Measurements from ENCODE around the gene MALT1.

Gene MALT1

DNA sequence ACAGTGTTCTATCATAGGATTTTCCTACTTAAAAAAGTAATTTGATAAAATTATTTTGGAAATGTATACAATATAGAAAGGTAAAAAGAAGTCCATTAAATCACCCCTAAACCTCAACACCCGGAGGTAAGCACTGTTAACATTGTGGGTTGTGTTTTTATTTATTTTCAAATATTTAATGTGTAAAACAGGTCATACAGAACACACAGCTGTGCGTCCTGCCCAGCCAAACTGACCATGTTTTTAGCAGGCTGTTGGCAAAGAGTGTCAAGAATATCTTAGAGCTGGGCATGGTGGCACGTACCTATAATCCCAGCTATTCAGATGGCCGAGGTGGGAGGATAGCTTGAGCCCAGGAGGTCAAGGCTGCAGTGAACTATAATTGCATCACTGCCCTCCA, 114.6 kb downstream of the MALT1 start:
- no peak for FAIRE-seq
- TF ChIP-seq PAX5 (IDR thresholded peaks at IDR 0.05; ENCODE audit: insufficient read depth, low read length, severe bottlenecking) = no peak
- TF ChIP-seq TAF1 (IDR thresholded peaks at IDR 0.05; ENCODE audit: low read depth, low read length) = no peak
- TF ChIP-seq SPI1 (IDR thresholded peaks at IDR 0.05; ENCODE audit: low read depth, low read length) = no peak
- TF ChIP-seq POLR2AphosphoS5 (IDR thresholded peaks at IDR 0.05; ENCODE audit: low read depth, low read length) = no peak
- no peak for TF ChIP-seq POU2F2 (IDR thresholded peaks at IDR 0.05; ENCODE audit: low read depth, low read length)
- no peak for TF ChIP-seq POLR2A (IDR thresholded peaks at IDR 0.05; ENCODE audit: low read depth, low read length)
- no peak for DNase-seq (ENCODE audit: insufficient read length, low spot score)

DNA sequence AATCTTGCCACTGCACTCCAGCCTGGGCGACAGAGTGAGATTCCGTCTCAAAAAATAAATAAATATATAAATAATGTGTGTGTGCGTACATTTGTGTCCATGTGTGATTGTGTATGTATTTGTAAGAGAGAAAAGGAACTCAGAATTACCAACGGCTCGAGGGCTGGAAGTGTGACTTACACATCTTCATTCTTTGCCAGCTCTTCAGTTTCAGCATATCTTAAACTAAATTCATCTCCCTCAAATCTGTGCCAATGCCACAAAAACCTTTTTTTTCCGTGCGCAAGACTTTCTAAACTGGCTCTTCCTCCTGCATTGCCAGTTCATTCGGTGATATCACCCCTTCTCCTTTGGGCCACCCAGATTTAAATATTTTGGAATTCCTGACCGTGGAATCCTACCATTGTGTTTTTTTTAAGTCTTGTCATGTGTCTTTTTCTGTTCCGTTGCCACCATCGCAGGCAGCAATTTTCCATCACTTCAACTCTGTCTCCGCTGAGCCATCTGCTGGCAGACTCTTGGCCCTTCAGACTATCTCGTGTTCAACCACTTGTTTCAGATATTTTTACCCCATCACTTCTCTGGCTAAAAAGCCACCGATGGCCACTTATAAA, 116.4 kb downstream of the MALT1 start:
- no peak for DNase-seq (ENCODE audit: insufficient read length, low spot score)
- TF ChIP-seq POLR2AphosphoS5 (IDR thresholded peaks at IDR 0.05; ENCODE audit: low read depth, low read length) = no peak
- no peak for FAIRE-seq

DNA sequence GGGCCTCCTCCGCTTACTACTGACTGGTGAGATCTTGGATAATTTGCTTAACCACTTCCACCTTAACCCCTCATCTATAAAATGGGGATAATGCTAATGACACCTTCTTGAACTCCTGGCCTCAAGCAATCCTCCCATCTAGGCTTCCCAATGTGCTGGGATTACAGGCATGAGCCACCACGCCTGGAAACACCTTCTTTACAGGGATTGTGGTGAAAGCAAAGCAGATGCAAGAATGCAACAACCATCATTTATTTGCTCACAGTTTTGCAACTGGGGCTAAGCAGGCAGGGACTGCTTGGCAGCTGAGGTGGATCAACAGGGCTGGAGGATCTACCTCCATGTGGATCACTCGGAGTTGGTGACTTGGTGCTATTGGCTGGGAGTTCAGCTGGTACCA, 117.2 kb downstream of the MALT1 start:
- no peak for DNase-seq (ENCODE audit: insufficient read length, low spot score)
- no peak for TF ChIP-seq POLR2AphosphoS5 (IDR thresholded peaks at IDR 0.05; ENCODE audit: low read depth, low read length)
- TF ChIP-seq POLR2A (IDR thresholded peaks at IDR 0.05; ENCODE audit: low read depth, low read length) = no peak
- TF ChIP-seq SPI1 (IDR thresholded peaks at IDR 0.05; ENCODE audit: low read depth, low read length) = no peak
- TF ChIP-seq TAF1 (IDR thresholded peaks at IDR 0.05; ENCODE audit: low read depth, low read length) = no peak
- TF ChIP-seq PAX5 (IDR thresholded peaks at IDR 0.05; ENCODE audit: insufficient read depth, low read length, severe bottlenecking) = no peak
- TF ChIP-seq POU2F2 (IDR thresholded peaks at IDR 0.05; ENCODE audit: low read depth, low read length) = no peak
- no peak for FAIRE-seq

DNA sequence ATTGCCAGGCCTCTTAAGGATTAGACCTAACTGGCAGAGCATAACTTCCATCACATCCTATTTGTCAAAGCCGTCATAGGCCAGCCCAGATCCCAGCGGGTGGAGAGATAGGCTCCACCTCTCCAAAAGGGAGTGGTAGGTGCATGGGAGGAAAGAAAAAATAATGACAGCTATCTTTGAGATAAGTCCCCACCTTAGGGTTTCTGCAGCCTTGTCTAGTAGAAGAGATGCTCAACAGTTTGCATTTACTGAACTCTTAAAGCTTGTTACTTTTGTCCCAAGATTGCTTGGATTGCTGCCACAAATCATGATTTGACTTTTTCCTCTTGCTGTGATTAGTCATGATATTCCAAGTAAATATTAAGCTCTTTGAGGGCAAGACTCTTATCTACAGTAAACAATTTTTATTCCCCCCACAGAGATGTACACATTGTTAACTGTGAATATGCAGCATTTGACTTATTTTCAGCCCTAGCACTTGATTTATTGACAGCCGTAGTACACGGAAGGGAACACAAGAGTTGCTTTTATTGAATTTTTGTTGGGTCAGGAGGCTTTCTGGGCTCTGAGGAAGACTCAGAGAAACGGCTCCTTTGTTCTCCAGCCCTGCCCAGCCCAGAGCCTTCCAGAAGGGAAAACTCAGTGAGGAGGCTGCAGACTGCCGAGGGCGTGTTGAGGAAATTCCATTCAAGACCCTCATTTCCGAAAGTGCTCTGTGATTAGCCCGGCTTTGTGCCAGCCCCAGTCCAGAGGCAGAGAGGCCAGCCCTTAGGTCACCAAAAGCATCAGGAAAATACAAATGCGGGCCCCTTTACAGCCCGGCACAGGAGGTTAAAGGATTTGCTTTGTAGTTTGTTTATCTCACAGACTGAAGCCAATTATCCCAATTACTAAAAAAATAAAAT, 118.0 kb downstream of the MALT1 start:
- FAIRE-seq (no peak), DNase-seq (ENCODE audit: insufficient read length, low spot score) (no peak)
- no peak for TF ChIP-seq POU2F2 (IDR thresholded peaks at IDR 0.05; ENCODE audit: low read depth, low read length)
- no peak for TF ChIP-seq POLR2A (IDR thresholded peaks at IDR 0.05; ENCODE audit: low read depth, low read length)
- TF ChIP-seq PAX5 (IDR thresholded peaks at IDR 0.05; ENCODE audit: insufficient read depth, low read length, severe bottlenecking) = no peak
- TF ChIP-seq SPI1 (IDR thresholded peaks at IDR 0.05; ENCODE audit: low read depth, low read length) = no peak
- no peak for TF ChIP-seq TAF1 (IDR thresholded peaks at IDR 0.05; ENCODE audit: low read depth, low read length)
- TF ChIP-seq POLR2AphosphoS5 (IDR thresholded peaks at IDR 0.05; ENCODE audit: low read depth, low read length) = no peak

DNA sequence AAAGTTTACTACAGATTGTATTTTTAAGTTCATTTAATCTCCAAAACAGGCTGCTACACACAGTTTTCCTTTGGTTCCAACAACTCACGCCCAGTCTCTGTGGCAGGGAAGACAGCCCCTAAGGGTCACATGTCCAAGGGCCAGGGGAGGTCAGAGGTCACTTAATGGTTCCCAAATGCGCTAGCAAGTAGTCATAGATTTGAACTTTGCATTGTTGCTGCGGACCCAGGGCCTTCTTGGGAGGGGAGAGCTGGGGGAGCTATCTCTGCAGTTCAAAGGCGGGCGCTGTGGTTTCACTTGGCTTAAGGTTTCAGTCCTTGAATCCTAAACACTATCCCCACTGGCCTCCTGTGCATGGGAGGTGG, 118.6 kb downstream of the MALT1 start:
- no peak for FAIRE-seq
- TF ChIP-seq TAF1 (IDR thresholded peaks at IDR 0.05; ENCODE audit: low read depth, low read length) (no peak), POLR2A (IDR thresholded peaks at IDR 0.05; ENCODE audit: low read depth, low read length) (no peak), POU2F2 (IDR thresholded peaks at IDR 0.05; ENCODE audit: low read depth, low read length) (no peak), SPI1 (IDR thresholded peaks at IDR 0.05; ENCODE audit: low read depth, low read length) (no peak), POLR2AphosphoS5 (IDR thresholded peaks at IDR 0.05; ENCODE audit: low read depth, low read length) (no peak), PAX5 (IDR thresholded peaks at IDR 0.05; ENCODE audit: insufficient read depth, low read length, severe bottlenecking) (no peak)
- DNase-seq (ENCODE audit: insufficient read length, low spot score) = no peak

DNA sequence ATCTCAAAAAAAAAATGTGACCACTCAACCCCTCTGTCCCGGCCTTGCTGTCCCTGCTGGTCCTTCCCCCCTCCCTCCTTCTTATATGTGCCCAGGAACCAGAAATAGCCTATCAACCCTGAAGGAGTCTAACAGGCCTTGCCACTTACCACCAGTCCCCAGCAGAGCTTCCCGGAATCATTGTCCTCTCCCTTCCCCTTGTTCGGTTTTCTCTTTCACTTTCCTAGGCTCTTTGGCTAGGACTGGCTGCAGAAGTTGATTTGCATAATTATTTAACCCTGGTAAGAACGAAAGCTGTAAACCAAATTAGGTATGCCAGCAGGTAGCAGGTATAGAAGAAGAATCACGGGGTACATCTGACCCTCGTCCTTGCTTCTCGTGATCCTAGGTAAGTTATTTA, 120.8 kb downstream of the MALT1 start:
- no peak for TF ChIP-seq SPI1 (IDR thresholded peaks at IDR 0.05; ENCODE audit: low read depth, low read length)
- peak; percentile 29; the same call in 1 of the 2 replicates for TF ChIP-seq POU2F2 (IDR thresholded peaks at IDR 0.05; ENCODE audit: low read depth, low read length)
- TF ChIP-seq POLR2A (IDR thresholded peaks at IDR 0.05; ENCODE audit: low read depth, low read length) = no peak
- DNase-seq (ENCODE audit: insufficient read length, low spot score) = peak; percentile 18
- FAIRE-seq = peak; percentile 77

DNA sequence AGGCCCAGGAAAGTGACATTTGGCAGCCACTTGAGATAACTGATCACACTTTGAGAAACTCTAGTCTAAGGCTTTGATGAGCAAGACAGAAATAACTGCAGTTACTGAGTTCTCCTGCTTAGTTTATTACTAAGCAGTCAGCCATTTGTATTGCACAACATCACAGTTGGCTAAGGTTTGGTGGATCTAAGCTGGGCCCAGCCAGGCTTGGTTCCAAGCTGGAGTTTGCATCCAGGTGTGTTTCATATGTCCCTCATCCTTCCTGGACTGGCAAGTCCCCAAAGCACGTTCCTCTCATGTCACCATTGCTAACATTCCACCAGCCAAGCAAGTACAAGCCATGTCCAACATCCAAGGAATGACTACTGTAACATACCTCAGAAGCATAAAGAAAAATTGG, 122.1 kb downstream of the MALT1 start:
- FAIRE-seq (peak; percentile 57), DNase-seq (ENCODE audit: insufficient read length, low spot score) (no peak)
- TF ChIP-seq SPI1 (IDR thresholded peaks at IDR 0.05; ENCODE audit: low read depth, low read length) = no peak
- TF ChIP-seq POU2F2 (IDR thresholded peaks at IDR 0.05; ENCODE audit: low read depth, low read length) = no peak
- no peak for TF ChIP-seq POLR2A (IDR thresholded peaks at IDR 0.05; ENCODE audit: low read depth, low read length)
- no peak for TF ChIP-seq POLR2AphosphoS5 (IDR thresholded peaks at IDR 0.05; ENCODE audit: low read depth, low read length)
- TF ChIP-seq TAF1 (IDR thresholded peaks at IDR 0.05; ENCODE audit: low read depth, low read length) = no peak
- TF ChIP-seq PAX5 (IDR thresholded peaks at IDR 0.05; ENCODE audit: insufficient read depth, low read length, severe bottlenecking) = no peak

DNA sequence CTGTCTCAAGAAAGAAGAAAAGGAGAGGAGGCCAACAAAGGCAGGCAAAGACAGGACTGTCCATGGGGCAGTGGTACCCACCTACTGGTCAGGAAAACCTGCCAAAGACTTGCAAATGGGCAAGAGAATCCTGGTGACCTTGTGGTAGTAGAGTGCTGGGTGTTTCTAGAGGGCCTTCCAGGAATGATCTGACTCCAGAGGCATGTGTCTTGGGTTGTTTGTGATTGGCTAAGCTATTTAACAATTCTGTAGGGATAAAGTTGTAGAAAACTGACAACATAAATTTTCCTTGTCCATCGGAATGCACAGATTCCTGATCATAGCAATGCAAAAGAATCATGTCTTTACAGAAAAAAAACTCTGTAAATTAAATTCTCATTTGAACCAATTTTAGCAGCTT, 125.0 kb downstream of the MALT1 start:
- DNase-seq (ENCODE audit: insufficient read length, low spot score) (no peak), FAIRE-seq (no peak)
- TF ChIP-seq SPI1 (IDR thresholded peaks at IDR 0.05; ENCODE audit: low read depth, low read length) = no peak
- TF ChIP-seq TAF1 (IDR thresholded peaks at IDR 0.05; ENCODE audit: low read depth, low read length) = no peak
- TF ChIP-seq POU2F2 (IDR thresholded peaks at IDR 0.05; ENCODE audit: low read depth, low read length) = no peak
- no peak for TF ChIP-seq POLR2A (IDR thresholded peaks at IDR 0.05; ENCODE audit: low read depth, low read length)
- no peak for TF ChIP-seq POLR2AphosphoS5 (IDR thresholded peaks at IDR 0.05; ENCODE audit: low read depth, low read length)

DNA sequence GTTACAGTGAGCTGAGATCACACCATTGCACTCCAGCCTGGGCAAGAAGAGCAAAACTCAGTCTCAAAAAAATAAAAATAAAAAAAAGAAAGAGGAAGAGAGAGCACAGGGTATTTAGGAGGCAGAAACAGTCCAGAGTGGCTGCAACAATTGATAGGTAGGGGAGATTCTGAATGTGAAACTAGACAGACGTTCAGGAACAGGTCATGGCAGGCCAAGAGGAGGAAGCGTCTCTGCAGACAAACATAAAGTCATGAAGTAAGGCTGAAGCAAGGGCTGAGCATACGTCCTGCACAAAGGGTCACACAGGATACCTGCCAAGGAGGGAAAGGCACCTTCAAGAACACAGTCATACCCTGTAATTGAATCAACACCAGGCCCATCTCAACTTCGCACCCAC, 129.3 kb downstream of the MALT1 start:
- DNase-seq (ENCODE audit: insufficient read length, low spot score) (peak; percentile 35), FAIRE-seq (peak; percentile 94)
- TF ChIP-seq SPI1 (IDR thresholded peaks at IDR 0.05; ENCODE audit: low read depth, low read length) = peak; percentile 69
- no peak for TF ChIP-seq PAX5 (IDR thresholded peaks at IDR 0.05; ENCODE audit: insufficient read depth, low read length, severe bottlenecking)

DNA sequence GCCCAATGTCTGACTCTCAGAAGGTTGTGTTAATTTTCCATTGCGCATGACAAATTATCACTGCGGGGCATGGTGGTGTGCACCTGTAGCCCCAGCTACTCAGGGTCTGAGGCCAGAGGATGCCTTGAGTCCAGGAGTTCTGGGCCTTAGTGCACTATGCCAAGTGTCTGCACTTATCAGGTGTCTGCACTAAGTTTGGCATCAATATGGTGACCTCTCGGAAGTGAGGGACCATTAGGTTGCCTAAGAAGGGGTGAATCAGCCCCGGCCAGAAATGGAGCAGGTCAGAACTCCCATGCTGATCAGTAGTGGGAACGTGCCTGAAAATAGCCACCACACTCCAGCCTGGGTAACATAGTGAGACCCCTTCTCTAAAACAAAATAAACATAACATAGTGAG, 131.7 kb downstream of the MALT1 start:
- peak; percentile 26 for FAIRE-seq
- no peak for DNase-seq (ENCODE audit: insufficient read length, low spot score)
- TF ChIP-seq POLR2AphosphoS5 (IDR thresholded peaks at IDR 0.05; ENCODE audit: low read depth, low read length) (no peak), SPI1 (IDR thresholded peaks at IDR 0.05; ENCODE audit: low read depth, low read length) (no peak), TAF1 (IDR thresholded peaks at IDR 0.05; ENCODE audit: low read depth, low read length) (no peak), POU2F2 (IDR thresholded peaks at IDR 0.05; ENCODE audit: low read depth, low read length) (no peak), POLR2A (IDR thresholded peaks at IDR 0.05; ENCODE audit: low read depth, low read length) (no peak), PAX5 (IDR thresholded peaks at IDR 0.05; ENCODE audit: insufficient read depth, low read length, severe bottlenecking) (no peak)
